Stomach (tissue), 9 donors: ENCODE data around the gene FBXO11. TPM values are rescaled to one million over a fixed set of nuclear protein-coding genes. Genes with fewer than 3 reads are reported as not detected.

Experiments
- DNase-seq, 2 donors: peaks; one replicate each; pipeline versions ENCODE4 v3.0.0 to v3.0.0-alpha.2; 2013 to 2019
- H3K27ac ChIP-seq, 5 donors: fragments of 200-600 bp in 4 of 5; sonication (generic) in 4 of 5; one replicate each; pipeline ENCODE4 v1.5.1; 2013 to 2019; ENCODE audit warnings: mild to moderate bottlenecking in 1 of 5, moderate library complexity in 1 of 5
- H3K27me3 ChIP-seq, 3 donors: fragments of 200-600 bp; sonication (generic); one replicate each; pipeline ENCODE4 v1.5.1; 2017 to 2019; ENCODE audit warnings: mixed run types in 1 of 3
- H3K36me3 ChIP-seq, 4 donors: fragments of 200-600 bp; sonication (generic); 1 replicate in 3 of 4; 2 replicates in 1 of 4; pipeline ENCODE4 v1.5.1; 2016 to 2019
- H3K4me1 ChIP-seq, 4 donors: fragments of 200-600 bp; sonication (generic); one replicate each; pipeline ENCODE4 v1.5.1; 2016 to 2019
- H3K4me3 ChIP-seq, 4 donors: fragments of 200-600 bp; sonication (generic) in 3 of 4; one replicate each; pipeline ENCODE4 v1.5.1; 2016 to 2019; ENCODE audit warnings: mild to moderate bottlenecking in 1 of 4
- H3K9me3 ChIP-seq, 4 donors: fragments of 200-600 bp; sonication (generic); one replicate each; pipeline ENCODE4 v1.5.1; 2016 to 2019
- EP300 ChIP-seq: sonication (generic); formaldehyde crosslinking; IDR thresholded peaks from one replicate; pipeline ENCODE4 v1.6.1; 2017; ENCODE audit warnings: antibody characterized with exemption
- POLR2A ChIP-seq, 4 donors: fragments of 450-650 bp; IDR thresholded peaks; one replicate each; pipeline ENCODE4 v1.6.1; 2016; ENCODE audit warnings: antibody characterized with exemption in 4 of 4, control low read depth in 2 of 4, mild to moderate bottlenecking in 1 of 4, moderate library complexity in 1 of 4
- POLR2AphosphoS5 ChIP-seq, 3 donors: sonication (generic); formaldehyde crosslinking; IDR thresholded peaks; one replicate each; pipeline ENCODE4 v1.6.1; 2016; ENCODE audit warnings: antibody characterized with exemption in 3 of 3
- WGBS, 5 donors: extraction: QIAGEN DNeasy Blood & Tissue Kit in 3 of 5; methylation state at CpG; one replicate each; pipeline versions ENCODE4 v1.1.5 to v1.1.7; 2013 to 2018; 5-methylcytosine and 5-hydroxymethylcytosine counted together
- intact Hi-C: fragments of 100-400 bp; cut with DNase I; formaldehyde crosslinking; loops from one replicate; pipeline ENCODE4 v1.15.1; 2023; ENCODE audit warnings: low total_unique reads
- polyA plus RNA-seq, 3 donors: library from polyadenylated mRNA; stranded (reverse); fragments of 200-250 nt; gene quantifications; one replicate each; pipeline ENCODE4 v1.2.3, GENCODE V29; 2013
- total RNA-seq, 5 donors: library from RNA; depleted of rRNA; stranded (reverse); fragments of >200 nt; gene quantifications; one replicate each; pipeline versions ENCODE4 v1.1.0 to v1.2.3, GENCODE V29; 2014 to 2016
- TF ChIP-seq, protein P1 (sequence below), 7 experiments: fragments of 450-650 bp in 4 of 7; fragments of 200-600 bp in 3 of 7; sonication (generic) in 3 of 7; IDR thresholded peaks; one replicate each; pipeline ENCODE4 v1.5.1; 2016 to 2019; ENCODE audit warnings: antibody characterized with exemption in 7 of 7, control low read depth in 2 of 7, mild to moderate bottlenecking in 1 of 7
- donor health status: healthy with polysubstance abuse.
- donor health status: Bipolar disorder and iron deficiency.
- donor health status: healthy.

The FBXO11 gene
- total and polyA plus RNA-seq, 8 donors, result 7.6 to 120 (median 30.8) TPM

DNA sequence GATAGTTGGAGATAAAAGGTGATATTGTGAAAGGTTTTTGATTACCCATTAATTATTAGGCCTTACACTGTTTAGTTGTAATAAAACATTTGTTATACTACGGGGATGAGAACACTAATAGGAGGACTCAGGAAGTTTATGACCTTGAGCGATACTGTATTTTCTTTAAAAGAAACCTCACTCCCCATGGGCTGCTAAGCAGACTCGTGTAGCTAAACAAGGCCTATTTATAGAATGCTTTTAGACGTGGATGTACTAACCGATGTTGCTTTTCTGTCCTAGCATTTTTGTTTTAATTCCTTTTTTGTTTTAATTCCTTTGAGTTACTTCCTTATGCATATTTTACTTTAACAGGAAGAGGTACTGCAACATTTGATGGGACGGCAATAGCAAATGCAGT lies 100.4 kb downstream of the FBXO11 start:
- peaks cover 0 to 27% (median 7%) of the 10 kb centered on the region in 4 donors for H3K4me1 ChIP-seq
- peaks cover 43 to 100% (median 99%) of the 10 kb centered on the region in 4 donors for H3K36me3 ChIP-seq
- H3K27ac ChIP-seq, result no peak overlapping the region
- peaks cover 0 to 12% (median 8%) of the 10 kb centered on the region in 4 donors for H3K9me3 ChIP-seq
- WGBS, 5 donors, result 49 to 70% (median 62%) methylated on average over 6 of the region's 6 CpGs
- H3K27me3 ChIP-seq, result no peaks in the 10 kb centered on the region
- DNase-seq, result no peak
- no peak for TF ChIP-seq EP300
- intact Hi-C loops, result no loop called here
- no peak overlapping the region for H3K4me3 ChIP-seq

DNA sequence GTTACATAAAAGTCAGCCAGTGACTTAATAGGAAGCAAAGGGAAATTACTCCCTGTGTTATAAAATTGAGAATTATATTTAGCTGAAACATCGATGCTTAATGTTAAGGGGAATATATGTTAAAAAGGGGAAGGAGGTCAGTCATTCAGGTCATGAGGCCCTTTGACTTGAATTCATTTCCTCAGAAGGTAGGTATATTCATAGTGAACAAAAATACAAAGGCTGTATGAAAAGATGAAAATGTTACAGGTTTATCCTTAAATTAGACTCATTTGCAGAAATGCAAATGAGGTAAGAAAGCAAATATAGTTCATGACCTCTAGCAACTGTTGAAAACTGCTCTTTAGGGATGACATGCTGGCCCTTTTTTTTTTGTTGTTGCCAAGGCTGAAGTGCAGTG lies 102.5 kb downstream of the FBXO11 start:
- Histone ChIP-seq H3K27ac (no peak overlapping the region), H3K4me1 (peaks cover 0 to 18% (median 4%) of the 10 kb centered on the region in 4 donors), H3K9me3 (peaks cover 0 to 12% (median 8%) of the 10 kb centered on the region in 4 donors), H3K4me3 (no peak overlapping the region), H3K36me3 (peaks cover 59 to 100% (median 100%) of the 10 kb centered on the region in 4 donors), H3K27me3 (no peaks in the 10 kb centered on the region)
- intact Hi-C loops, result no loop called here
- no peak for DNase-seq
- WGBS, 5 donors, result 79 to 96% (median 93%) methylated on average over 1 of the region's 1 CpG
- no peak for TF ChIP-seq EP300
- no peak for TF ChIP-seq POLR2AphosphoS5 (IDR thresholded peaks at IDR 0.05)
- TF ChIP-seq, protein P1, sequence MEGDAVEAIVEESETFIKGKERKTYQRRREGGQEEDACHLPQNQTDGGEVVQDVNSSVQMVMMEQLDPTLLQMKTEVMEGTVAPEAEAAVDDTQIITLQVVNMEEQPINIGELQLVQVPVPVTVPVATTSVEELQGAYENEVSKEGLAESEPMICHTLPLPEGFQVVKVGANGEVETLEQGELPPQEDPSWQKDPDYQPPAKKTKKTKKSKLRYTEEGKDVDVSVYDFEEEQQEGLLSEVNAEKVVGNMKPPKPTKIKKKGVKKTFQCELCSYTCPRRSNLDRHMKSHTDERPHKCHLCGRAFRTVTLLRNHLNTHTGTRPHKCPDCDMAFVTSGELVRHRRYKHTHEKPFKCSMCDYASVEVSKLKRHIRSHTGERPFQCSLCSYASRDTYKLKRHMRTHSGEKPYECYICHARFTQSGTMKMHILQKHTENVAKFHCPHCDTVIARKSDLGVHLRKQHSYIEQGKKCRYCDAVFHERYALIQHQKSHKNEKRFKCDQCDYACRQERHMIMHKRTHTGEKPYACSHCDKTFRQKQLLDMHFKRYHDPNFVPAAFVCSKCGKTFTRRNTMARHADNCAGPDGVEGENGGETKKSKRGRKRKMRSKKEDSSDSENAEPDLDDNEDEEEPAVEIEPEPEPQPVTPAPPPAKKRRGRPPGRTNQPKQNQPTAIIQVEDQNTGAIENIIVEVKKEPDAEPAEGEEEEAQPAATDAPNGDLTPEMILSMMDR (IDR thresholded peaks at IDR 0.05), result no peak
- TF ChIP-seq POLR2A (IDR thresholded peaks at IDR 0.05), result no peak

DNA sequence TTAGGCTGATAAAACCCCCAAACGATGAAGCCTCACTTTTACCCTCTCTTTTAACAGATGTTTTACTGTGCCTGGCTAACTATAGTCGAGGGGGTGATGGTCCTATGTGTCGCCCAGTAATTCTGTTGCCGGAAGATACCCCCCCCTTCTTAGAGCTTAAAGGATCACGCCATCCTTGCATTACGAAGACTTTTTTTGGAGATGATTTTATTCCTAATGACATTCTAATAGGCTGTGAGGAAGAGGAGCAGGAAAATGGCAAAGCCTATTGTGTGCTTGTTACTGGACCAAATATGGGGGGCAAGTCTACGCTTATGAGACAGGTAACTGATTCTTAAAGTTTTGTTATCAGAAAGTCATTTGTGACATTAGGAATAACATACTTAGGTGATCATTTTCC lies 102.9 kb downstream of the FBXO11 start:
- TF ChIP-seq POLR2AphosphoS5 (IDR thresholded peaks at IDR 0.05), result no peak
- TF ChIP-seq, protein P1 (IDR thresholded peaks at IDR 0.05), result no peak
- intact Hi-C loops, result no loop called here

DNA sequence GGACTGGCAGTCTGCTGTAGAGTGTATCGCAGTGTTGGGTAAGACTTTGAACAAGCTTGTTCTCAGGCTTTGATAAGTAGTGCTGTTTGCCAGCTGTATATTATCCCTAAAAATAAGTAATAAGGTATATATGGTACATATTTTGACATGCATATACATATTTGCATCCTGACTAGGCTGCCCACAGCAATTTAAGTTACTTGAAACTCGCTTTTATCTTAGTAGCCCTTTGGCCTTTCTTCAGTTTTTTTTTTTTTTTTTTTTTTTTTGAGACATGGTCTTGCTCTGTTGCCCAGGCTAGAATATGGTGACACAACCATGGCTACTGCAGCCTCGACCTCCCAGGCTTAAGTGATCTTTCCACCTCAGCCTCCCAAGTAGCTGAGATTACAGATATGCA lies 105.2 kb downstream of the FBXO11 start:
- no peak for TF ChIP-seq POLR2AphosphoS5 (IDR thresholded peaks at IDR 0.05)
- no peak for TF ChIP-seq POLR2A (IDR thresholded peaks at IDR 0.05)
- TF ChIP-seq EP300, result no peak
- TF ChIP-seq, protein P1 (IDR thresholded peaks at IDR 0.05), result no peak
- Histone ChIP-seq H3K9me3 (peaks cover 0 to 12% (median 8%) of the 10 kb centered on the region in 4 donors), H3K4me1 (no peaks in the 10 kb centered on the region), H3K4me3 (no peak overlapping the region), H3K27ac (no peak overlapping the region), H3K27me3 (no peaks in the 10 kb centered on the region), H3K36me3 (peaks cover 62 to 100% (median 100%) of the 10 kb centered on the region in 4 donors)
- 74 to 93% (median 89%) methylated on average over 3 of the region's 3 CpGs for WGBS, 5 donors
- no peak for DNase-seq
- intact Hi-C loops, result no loop called here

More for the DNA sequence above, 102.9 kb downstream of the FBXO11 start:
- no peak for DNase-seq
- H3K27me3 ChIP-seq, result no peaks in the 10 kb centered on the region
- WGBS, 5 donors, result 96 to 98% (median 98%) methylated on average over 7 of the region's 7 CpGs
- H3K27ac ChIP-seq, result no peak overlapping the region
- H3K4me1 ChIP-seq, result peaks cover 0 to 16% (median 2%) of the 10 kb centered on the region in 4 donors
- peaks cover 59 to 100% (median 100%) of the 10 kb centered on the region in 4 donors for H3K36me3 ChIP-seq
- H3K4me3 ChIP-seq, result no peak overlapping the region
- H3K9me3 ChIP-seq, result peaks cover 0 to 12% (median 8%) of the 10 kb centered on the region in 4 donors

DNA sequence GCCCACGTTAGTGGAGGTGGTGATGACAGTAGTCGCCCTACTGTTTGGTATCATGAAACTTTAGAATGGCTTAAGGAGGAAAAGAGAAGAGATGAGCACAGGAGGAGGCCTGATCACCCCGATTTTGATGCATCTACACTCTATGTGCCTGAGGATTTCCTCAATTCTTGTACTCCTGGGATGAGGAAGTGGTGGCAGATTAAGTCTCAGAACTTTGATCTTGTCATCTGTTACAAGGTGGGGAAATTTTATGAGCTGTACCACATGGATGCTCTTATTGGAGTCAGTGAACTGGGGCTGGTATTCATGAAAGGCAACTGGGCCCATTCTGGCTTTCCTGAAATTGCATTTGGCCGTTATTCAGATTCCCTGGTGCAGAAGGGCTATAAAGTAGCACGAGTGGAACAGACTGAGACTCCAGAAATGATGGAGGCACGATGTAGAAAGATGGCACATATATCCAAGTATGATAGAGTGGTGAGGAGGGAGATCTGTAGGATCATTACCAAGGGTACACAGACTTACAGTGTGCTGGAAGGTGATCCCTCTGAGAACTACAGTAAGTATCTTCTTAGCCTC lies 107.2 kb downstream of the FBXO11 start:
- 94 to 97% (median 95%) methylated on average over 6 of the region's 6 CpGs for whole genome bisulfite sequencing, 5 donors

More for the DNA sequence above, 107.2 kb downstream of the FBXO11 start:
- H3K9me3 ChIP-seq, result peaks cover 0 to 12% (median 8%) of the 10 kb centered on the region in 4 donors
- no peak overlapping the region for H3K4me3 ChIP-seq
- peaks cover 50 to 100% (median 99%) of the 10 kb centered on the region in 4 donors for H3K36me3 ChIP-seq
- no peaks in the 10 kb centered on the region for H3K4me1 ChIP-seq
- intact Hi-C loops, result no loop called here
- TF ChIP-seq, protein P1 (IDR thresholded peaks at IDR 0.05), result no peak
- TF ChIP-seq EP300, result no peak
- no peak for TF ChIP-seq POLR2AphosphoS5 (IDR thresholded peaks at IDR 0.05)
- TF ChIP-seq POLR2A (IDR thresholded peaks at IDR 0.05), result no peak
- DNase-seq, result no peak
- no peak overlapping the region for H3K27ac ChIP-seq
- H3K27me3 ChIP-seq, result no peaks in the 10 kb centered on the region
